Endometrial microvascular endothelial cells (primary cell): Measurements from ENCODE around the gene ASB13. TPM values are rescaled to one million over a fixed set of nuclear protein-coding genes. Genes with fewer than 3 reads are reported as not detected.

Source experiments
- in situ Hi-C: cut with HindIII; loops from 2 replicates; pipeline ENCODE4 v1.10.0; 2017; ENCODE audit warnings: low sequenced_read_pairs, low pct_unique_long_range_greater_than_20kb; ENCODE audit errors: inconsistent ontology term
- total RNA-seq: library from RNA; depleted of rRNA; stranded (reverse); fragments of >200 nt; gene quantifications from one replicate; pipeline ENCODE4 v1.2.3, GENCODE V29; 2015; ENCODE audit errors: inconsistent ontology term

The ASB13 gene
- 10.3 TPM for total RNA-seq

- in situ Hi-C loops: no loop called here
Measured at GRCh38 chr10:5666008-5666840, at the start of gene ASB13. ASB13 (minus strand) TSS chr10:5666595; CDS start chr10:5666551, 44 bp downstream.

- in situ Hi-C loops: no loop called here
Measured at GRCh38 chr10:5711642-5712041, 45.2 kb upstream of the ASB13 start.

GRCh38 chr10:5710859-5711258, 44.5 kb upstream of the ASB13 start:
- in situ Hi-C loops: no loop called here

GRCh38 chr10:5709865-5710264, 43.5 kb upstream of the ASB13 start:
- in situ Hi-C loops: no loop called here

- in situ Hi-C loops: no loop called here
Measured at GRCh38 chr10:5708356-5708755, 42.0 kb upstream of the ASB13 start.

- in situ Hi-C loops: no loop called here
Measured at GRCh38 chr10:5698062-5698461, 31.7 kb upstream of the ASB13 start.

- in situ Hi-C loops: no loop called here
Measured at GRCh38 chr10:5697342-5697741, 30.9 kb upstream of the ASB13 start.

- in situ Hi-C loops: no loop called here
Measured at GRCh38 chr10:5694573-5694972, 28.2 kb upstream of the ASB13 start.

GRCh38 chr10:5692461-5693358, 26.3 kb upstream of the ASB13 start:
- in situ Hi-C loops: no loop called here

GRCh38 chr10:5691786-5692185, 25.4 kb upstream of the ASB13 start:
- in situ Hi-C loops: no loop called here

GRCh38 chr10:5688587-5688986, 22.2 kb upstream of the ASB13 start:
- in situ Hi-C loops: no loop called here

- in situ Hi-C loops: no loop called here
Measured at GRCh38 chr10:5685764-5686240, 19.4 kb upstream of the ASB13 start.

- in situ Hi-C loops: no loop called here
Measured at GRCh38 chr10:5684971-5685763, 18.8 kb upstream of the ASB13 start.

GRCh38 chr10:5684318-5684970, 18.0 kb upstream of the ASB13 start, which contains the start of gene TASOR2:
TASOR2 (plus strand) TSS chr10:5684838; CDS start chr10:5720643, 35,805 bp downstream.
- in situ Hi-C loops: no loop called here

- in situ Hi-C loops: no loop called here
Measured at GRCh38 chr10:5683065-5683464, 16.7 kb upstream of the ASB13 start.

GRCh38 chr10:5681930-5682329, 15.5 kb upstream of the ASB13 start:
- in situ Hi-C loops: no loop called here

- in situ Hi-C loops: no loop called here
Measured at GRCh38 chr10:5679606-5680005, 13.2 kb upstream of the ASB13 start.

GRCh38 chr10:5679037-5679435, 12.6 kb upstream of the ASB13 start:
- in situ Hi-C loops: no loop called here
